ENCODE results near the gene NEMP1.
"Not testable (repeated sequence)": the region's sequence is repeated elsewhere in the genome, so short reads cannot be mapped to it uniquely, and the experiment has no call there.

The NEMP1 gene

GRCh38 chr12:57078519-57079404 lies at the start of gene NEMP1:
Gene NEMP1 (minus strand): TSS chr12:57078791. CDS start chr12:57078745, 46 bp downstream.
- DNase-seq: peak; percentile 91

- peak; percentile 90 for DNase-seq
These were observed 49.3 kb upstream of the NEMP1 start, which contains the start of gene LRP1 for GRCh38 chr12:57127726-57128518. Gene LRP1 (plus strand): TSS chr12:57128483. CDS start chr12:57128965, 482 bp downstream.

- peak; percentile 72 for DNase-seq
These were observed 48.6 kb upstream of the NEMP1 start for GRCh38 chr12:57127101-57127725.

DNA sequence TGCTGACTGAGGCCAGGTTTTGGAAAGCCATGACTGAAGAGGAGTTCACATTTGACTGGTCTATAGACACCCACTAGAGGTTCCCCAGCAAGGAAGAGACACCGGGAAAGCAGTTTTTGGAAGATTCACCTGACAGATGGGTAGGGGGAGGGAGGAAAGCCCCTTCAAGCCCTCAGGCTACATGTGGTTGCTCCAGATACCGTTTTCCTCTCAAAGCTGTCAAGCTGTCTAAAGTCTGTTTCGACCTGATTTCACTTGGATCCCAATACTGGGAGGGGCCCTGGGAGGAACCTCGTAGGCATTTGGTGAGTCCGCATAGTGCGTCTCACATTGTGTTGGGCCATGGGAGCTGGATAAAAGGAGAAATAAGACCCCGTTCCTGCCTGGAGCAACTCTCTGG lies 48.0 kb upstream of the NEMP1 start:
- DNase-seq: no peak

GRCh38 chr12:57126061-57126460 lies 47.5 kb upstream of the NEMP1 start:
- DNase-seq: no peak

DNA sequence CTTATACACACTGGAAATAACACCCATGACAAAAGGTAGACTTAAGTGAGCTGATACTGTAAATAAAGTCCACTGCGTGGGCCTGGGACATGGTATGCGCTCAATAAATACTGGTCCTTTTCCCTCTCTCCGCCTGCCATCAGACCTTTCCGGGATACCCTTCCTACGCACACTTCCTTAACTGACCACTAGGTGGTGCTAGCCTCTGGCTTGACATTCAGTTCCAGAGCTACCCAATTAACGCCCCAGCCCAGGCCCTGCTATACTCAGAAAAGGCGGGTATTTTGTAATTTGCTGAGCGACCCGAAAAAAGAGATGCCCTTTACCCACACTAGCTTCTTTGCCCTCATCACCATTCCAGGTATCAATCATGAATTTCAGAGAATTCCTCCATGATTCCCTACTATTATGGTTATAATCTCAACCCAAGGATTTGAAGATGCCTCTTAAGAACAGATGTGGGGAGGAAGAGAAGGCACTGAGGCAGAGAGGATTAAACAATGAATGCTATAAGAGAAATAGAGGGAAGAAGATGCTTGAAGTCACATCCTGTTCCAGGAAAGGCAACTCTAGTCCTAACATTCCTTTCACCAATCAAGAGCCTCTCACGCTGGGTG lies 45.8 kb upstream of the NEMP1 start:
- DNase-seq: peak; percentile 83

DNA sequence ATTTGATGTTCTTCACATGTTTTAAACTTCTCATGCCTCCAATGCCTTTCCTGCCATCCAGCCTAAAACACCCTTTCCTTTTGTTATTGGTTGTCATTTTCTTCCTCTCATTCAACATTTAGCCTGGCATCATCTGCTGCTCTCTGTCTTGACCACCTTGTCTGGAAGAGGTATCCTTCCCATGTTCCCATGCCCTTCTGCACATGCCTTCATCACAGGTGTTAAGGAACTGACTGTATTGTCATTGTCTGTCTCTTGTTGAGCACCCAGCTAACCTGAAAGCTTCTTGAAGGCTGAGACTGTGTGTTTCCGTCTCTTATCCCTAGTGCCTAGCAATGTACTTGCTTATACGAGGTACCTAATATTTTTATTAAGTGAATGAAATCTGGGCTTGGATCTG lies 45.2 kb upstream of the NEMP1 start:
- DNase-seq: no peak

DNA sequence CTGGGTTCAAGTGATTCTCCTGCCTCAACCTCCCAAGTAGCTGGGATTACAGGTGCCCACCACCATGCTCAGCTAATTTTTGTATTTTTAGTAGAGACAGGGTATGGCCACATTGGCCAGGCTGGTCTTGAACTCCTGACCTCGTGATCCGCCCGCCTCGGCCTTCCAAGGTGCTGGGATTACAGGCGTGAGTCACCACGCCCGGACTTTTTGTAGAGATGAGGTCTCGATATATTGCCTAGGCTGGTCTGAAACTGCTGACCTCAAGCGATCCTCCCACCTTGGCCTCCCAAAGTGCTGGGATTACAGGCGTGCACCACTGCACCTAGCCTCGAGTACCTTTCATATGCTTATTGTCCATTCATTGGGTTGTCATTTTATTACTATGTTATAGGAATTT lies 42.1 kb upstream of the NEMP1 start:
- not testable (repeated sequence) for DNase-seq

- DNase-seq: no peak
These were observed 40.9 kb upstream of the NEMP1 start for GRCh38 chr12:57119294-57120085.

DNA sequence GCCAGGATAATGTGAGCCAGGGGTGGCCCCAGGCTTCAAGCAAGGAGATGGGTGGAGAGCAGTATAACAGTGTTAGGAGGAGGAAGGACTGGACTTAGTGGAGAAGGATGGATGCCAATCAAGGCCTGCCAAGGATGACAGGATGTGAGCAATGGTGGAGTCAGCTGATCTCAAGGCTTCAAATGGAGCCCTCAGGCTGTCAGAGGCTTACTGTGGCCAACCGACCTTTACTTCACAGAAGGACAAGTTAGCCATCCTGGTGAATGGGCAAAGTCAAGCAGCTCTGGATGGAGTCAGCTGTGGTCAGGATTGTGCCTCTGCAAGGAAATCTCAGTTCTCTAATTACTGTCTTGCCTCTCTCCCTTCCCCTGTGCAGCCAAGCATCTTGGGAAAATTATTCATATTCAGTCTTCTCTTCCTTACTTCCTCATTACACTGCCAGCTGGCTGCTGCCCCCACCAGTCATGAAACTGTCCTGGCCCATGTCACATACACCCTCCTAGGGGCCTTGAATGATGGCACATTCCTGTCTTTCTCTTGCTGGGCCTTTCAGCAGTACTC lies 40.2 kb upstream of the NEMP1 start:
- DNase-seq: no peak

GRCh38 chr12:57116580-57117281 lies 38.1 kb upstream of the NEMP1 start:
- DNase-seq: no peak

GRCh38 chr12:57112492-57113294 lies 34.1 kb upstream of the NEMP1 start:
- DNase-seq: no peak

DNA sequence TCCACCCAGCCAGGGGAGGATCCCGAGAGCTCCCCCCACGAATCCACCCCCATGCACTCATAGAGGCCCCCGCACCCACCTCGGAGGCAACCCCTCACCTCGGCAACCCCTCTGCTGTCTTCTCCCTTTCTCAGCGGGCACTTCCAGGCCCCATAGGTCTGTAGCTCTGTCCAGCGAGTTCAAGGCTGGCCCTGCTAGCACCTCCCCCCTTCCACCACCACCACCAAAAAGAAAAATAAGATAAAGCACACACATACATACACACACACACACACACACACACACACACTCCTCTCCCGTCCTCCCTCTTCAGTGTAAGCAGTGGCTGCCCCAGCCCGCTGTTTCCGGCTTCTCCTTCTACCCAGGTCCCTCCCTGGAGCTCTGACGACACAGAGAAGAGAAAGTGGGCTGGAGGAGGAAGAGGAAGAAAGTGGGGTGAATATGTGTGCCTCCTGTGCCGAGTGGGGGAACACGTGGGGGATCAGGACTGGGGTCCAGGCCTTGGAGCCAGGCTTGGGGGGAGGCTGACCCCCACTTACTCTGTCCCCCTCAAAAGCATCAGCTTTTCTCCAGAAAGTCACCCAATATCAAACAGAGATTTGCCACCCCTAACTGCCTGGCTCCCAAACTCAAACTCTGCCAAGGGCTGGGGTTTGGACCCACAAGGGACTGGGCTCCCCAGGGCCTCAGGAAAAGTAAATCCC lies 32.6 kb upstream of the NEMP1 start, which contains the start of gene STAT6:
TSS of gene STAT6 (minus strand) at position 332 of the 704 bp plus-strand sequence. CDS start 3,084 bp downstream, outside the sequence.
- DNase-seq: peak; percentile 85

DNA sequence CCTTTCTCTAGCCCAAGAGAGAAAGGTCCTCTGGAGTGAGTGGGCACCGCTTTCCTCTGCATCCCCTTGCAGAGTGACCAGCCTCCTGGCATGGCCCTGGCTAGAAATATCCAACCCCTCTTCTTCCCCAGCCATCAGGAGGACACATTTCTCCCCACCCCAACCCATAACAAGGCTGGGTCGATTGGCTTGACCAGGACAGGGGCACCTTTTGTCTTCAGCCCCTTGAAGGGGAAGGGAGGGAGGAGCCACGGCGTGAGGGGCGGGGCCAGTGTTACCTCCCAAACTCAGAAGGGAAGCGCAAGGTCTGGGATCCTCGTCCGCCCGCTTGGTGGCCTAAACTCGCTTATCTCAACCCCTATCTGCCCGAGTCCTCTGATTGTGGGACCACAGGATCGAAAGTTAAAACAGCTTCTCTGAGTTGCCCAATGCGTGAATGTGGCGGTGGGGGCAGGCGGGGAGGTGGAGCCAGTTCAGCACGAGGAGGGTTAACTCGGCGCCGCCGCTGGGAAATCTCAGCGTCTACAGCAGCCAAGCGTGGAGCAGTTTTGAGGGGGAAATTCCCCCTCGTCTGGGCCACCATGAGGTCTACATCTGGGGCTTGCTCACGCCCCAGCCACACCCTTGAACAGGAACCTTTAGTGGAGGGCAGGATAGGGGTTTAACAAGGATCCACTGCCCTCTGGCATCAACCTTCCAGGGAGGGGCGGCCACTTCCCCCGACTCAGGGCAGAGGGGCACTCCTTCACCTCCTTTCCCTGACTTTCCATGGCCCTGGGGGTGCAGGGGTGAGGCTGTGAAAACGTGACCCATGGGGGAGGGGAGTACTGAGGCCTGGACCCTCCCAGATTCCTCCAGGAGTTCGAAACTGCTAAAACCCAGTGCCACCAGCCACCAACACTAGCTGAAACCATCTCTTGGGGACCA lies 31.8 kb upstream of the NEMP1 start:
- peak; percentile 89 for DNase-seq

GRCh38 chr12:57109207-57110103 lies 30.9 kb upstream of the NEMP1 start:
- no peak for DNase-seq

GRCh38 chr12:57107456-57108155 lies 29.0 kb upstream of the NEMP1 start:
- no peak for DNase-seq

All from activated CD8-positive, alpha-beta memory T cell treated with anti-CD3 and anti-CD28 coated beads, Interleukin-2, amount 50 U/mL, for 48 hours (primary cell).